Panc1 (cell line): ENCODE results near the gene GBP5. TPM values are rescaled to one million over a fixed set of nuclear protein-coding genes. Genes with fewer than 3 reads are reported as not detected.

ENCODE experiments used
- ATAC-seq: fragments of 200-7000 bp; cut with Tn5 transposase; 2 replicates; pipeline ENCODE4 v1.9.1; 2020; ENCODE audit warnings: mild to moderate bottlenecking, moderate library complexity
- BruUV-seq: library from RNA; stranded (reverse); fragments of 400-500 nt; replicated peaks from 2 replicates; lab custom pipeline; 2021; lab: Mats Ljungman, UMichigan
- CTCF ChIA-PET: fragments of 300-600 bp; sonication (Branson Sonifier 250); formaldehyde crosslinking; loops from one replicate; lab custom pipeline; 2022; ENCODE audit warnings: antibody characterized with exemption; lab: Charles Lee
- POLR2A ChIA-PET: fragments of 300-600 bp; sonication (Branson Sonifier 250); formaldehyde crosslinking; loops from one replicate; lab custom pipeline; 2022; ENCODE audit warnings: antibody characterized with exemption; lab: Charles Lee
- DNase-seq: peaks from one replicate; pipeline ENCODE4 v3.0.0-alpha.2; 2010; ENCODE audit warnings: low read depth, low spot score
- H3K27ac ChIP-seq: 2 replicates; pipeline ENCODE4 v1.5.1; 2011; ENCODE audit warnings: mild to moderate bottlenecking, low read length, inconsistent platforms
- H3K27me3 ChIP-seq: fragments of 200-500 bp; sonication (Bioruptor generic); 2 replicates; pipeline ENCODE4 v1.6.0; 2014; ENCODE audit warnings: low read length, inconsistent platforms; ENCODE audit not compliant: control insufficient read depth, insufficient read depth
- H3K36me3 ChIP-seq: fragments of 200-500 bp; sonication (Bioruptor generic); 2 replicates; pipeline ENCODE4 v1.5.1; 2014; ENCODE audit warnings: inconsistent platforms, mild to moderate bottlenecking, low read length, moderate library complexity; ENCODE audit not compliant: control insufficient read depth, insufficient read depth
- H3K4me1 ChIP-seq: 2 replicates; pipeline ENCODE4 v1.5.1; 2011; ENCODE audit warnings: inconsistent platforms, mild to moderate bottlenecking, low read length, moderate library complexity; ENCODE audit not compliant: control insufficient read depth, insufficient read depth
- H3K4me3 ChIP-seq, 2 experiments: 2 replicates each; pipeline ENCODE4 v1.5.1; 2011 to 2012; ENCODE audit warnings: low read depth in 2 of 2, low read length in 2 of 2, mild to moderate bottlenecking in 2 of 2, inconsistent platforms in 1 of 2, moderate library complexity in 1 of 2
- H3K9me3 ChIP-seq: fragments of 200-500 bp; sonication (Bioruptor generic); 2 replicates; pipeline ENCODE4 v1.5.1; 2014; ENCODE audit warnings: low read depth, mild to moderate bottlenecking, inconsistent platforms, low read length, moderate library complexity; ENCODE audit not compliant: control insufficient read depth, insufficient read depth
- POLR2AphosphoS5 ChIP-seq: IDR thresholded peaks from 2 replicates; pipeline ENCODE4 v1.6.1; 2012; ENCODE audit warnings: mild to moderate bottlenecking, low read depth, low read length, moderate library complexity
- SIN3A ChIP-seq: IDR thresholded peaks from 2 replicates; pipeline ENCODE4 v1.6.1; 2012; ENCODE audit warnings: low read depth, mild to moderate bottlenecking, low read length, moderate library complexity, borderline replicate concordance; ENCODE audit not compliant: insufficient read depth
- TCF7L2 ChIP-seq: IDR thresholded peaks from 2 replicates; pipeline ENCODE4 v1.6.1; 2011; ENCODE audit warnings: mild to moderate bottlenecking, low read depth, low read length, inconsistent platforms
- in situ Hi-C: cut with HindIII; loops from 2 replicates; pipeline ENCODE4 v1.10.0; 2016; ENCODE audit warnings: low sequenced_read_pairs, low pct_unique_long_range_greater_than_20kb
- intact Hi-C: fragments of 100-400 bp; cut with micrococcal nuclease; formaldehyde crosslinking; loops from one replicate; pipeline ENCODE4 v1.10.0; 2022; ENCODE audit not compliant: unreplicated experiment
- total RNA-seq: library from RNA; stranded (reverse); gene quantifications from one replicate; pipeline ENCODE4 v1.2.1, GENCODE V29; 2021; ENCODE audit not compliant: unreplicated experiment
- TF ChIP-seq, protein P1 (sequence below): fragments of 450-650 bp; IDR thresholded peaks from 2 replicates; pipeline ENCODE4 v1.5.1; 2017; ENCODE audit warnings: mild to moderate bottlenecking
- TF ChIP-seq, protein P2 (sequence below), 2 experiments: IDR thresholded peaks; 2 replicates each; pipeline ENCODE4 v1.6.1; 2011 to 2012; ENCODE audit warnings: low read depth in 2 of 2, control low read depth in 1 of 2, low read length in 1 of 2, mild to moderate bottlenecking in 1 of 2, moderate library complexity in 1 of 2; ENCODE audit not compliant: insufficient read depth in 1 of 2

GBP5 gene
- total RNA-seq, 1 experiment from 2014 or later, result 0.10 TPM

DNA sequence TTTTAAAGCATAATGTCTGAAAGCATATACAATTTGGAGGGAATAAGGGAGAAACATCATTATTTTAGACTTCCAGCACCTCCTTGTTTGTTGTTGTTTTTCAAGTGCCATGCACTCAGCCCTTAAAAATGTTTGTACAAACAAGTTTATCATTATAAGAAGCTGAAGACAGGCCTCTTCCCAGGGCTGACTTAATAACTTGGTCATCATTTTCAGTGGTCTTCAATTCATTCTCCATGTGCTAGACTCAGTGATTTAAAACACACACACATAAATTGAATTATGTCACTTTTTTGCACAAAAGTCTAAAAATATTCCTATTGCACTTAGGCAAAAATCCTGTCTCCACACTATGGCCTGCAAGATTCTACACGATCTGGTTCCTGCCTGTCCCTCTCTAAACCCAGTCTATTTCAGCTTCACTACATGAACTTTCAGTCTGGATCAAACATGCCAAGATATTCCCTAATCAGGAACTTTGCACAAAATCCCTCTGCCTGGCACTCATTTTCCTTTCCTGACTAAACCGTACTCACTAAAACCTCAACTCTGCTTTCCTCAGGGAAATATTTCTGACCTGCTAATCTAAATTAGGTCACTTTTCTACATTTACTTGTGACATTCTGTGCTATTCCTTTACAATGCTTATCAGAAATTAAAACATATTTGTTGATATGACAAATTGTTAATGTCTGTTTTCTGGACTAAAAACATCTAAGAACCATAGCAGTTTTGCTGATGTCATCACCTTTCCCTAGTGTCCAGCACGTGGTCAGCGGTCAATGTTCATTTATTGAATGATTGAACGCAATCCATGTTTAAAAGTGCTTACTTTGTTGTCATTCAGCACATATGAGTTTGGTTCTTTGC, 14.8 kb upstream of the GBP5 start:
- no peaks in the 10 kb centered on the region for H3K36me3 ChIP-seq
- H3K4me1 ChIP-seq, result no peaks in the 10 kb centered on the region
- in situ Hi-C loops, result no loop called here
- no peak overlapping the region for H3K27ac ChIP-seq
- no peaks in the 10 kb centered on the region for H3K27me3 ChIP-seq
- no peak for ATAC-seq
- no peaks in the 10 kb centered on the region for H3K9me3 ChIP-seq
- TF ChIP-seq, protein P1, sequence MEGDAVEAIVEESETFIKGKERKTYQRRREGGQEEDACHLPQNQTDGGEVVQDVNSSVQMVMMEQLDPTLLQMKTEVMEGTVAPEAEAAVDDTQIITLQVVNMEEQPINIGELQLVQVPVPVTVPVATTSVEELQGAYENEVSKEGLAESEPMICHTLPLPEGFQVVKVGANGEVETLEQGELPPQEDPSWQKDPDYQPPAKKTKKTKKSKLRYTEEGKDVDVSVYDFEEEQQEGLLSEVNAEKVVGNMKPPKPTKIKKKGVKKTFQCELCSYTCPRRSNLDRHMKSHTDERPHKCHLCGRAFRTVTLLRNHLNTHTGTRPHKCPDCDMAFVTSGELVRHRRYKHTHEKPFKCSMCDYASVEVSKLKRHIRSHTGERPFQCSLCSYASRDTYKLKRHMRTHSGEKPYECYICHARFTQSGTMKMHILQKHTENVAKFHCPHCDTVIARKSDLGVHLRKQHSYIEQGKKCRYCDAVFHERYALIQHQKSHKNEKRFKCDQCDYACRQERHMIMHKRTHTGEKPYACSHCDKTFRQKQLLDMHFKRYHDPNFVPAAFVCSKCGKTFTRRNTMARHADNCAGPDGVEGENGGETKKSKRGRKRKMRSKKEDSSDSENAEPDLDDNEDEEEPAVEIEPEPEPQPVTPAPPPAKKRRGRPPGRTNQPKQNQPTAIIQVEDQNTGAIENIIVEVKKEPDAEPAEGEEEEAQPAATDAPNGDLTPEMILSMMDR, result no peak
- DNase-seq, result no peak
- no peak overlapping the region for H3K4me3 ChIP-seq
- intact Hi-C loops, result no loop called here
- ChIA-PET POLR2A (no interaction called here), CTCF (interaction anchor here (0.5 kb wide), 1 partner anchor 14 kb away, joined by 4 read pairs; no protein-coding TSS in a partner anchor)
- BruUV-seq, result no TSS peak

DNA sequence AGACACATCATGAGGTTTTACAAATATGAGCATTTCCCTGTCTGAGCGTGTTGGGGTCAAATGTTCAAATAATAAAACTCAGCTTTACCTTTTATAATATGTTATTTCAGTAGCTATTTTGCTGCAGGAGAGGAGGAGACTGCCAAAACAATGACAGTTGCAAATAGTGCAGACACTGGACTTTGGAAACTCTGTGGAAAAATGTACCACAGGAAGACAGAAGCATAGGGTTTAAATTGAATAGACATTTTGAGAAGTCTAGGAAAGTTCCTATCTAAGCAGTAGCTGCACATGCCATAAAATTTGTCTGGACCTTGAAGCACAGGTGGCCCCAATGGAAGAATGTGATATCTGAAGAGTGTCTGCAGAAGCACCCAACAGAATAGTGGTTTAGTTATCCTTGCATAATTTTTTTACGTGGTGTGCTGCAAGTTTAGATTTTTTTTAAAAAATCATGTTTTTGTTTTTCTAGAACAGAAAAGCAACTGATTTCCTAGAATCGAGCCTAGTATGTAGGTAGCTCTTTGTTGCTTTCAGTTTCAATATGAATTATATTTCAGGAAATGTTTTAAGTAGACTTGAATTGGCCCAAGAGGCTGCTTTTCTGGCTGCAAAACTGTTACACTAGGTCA, 14.0 kb upstream of the GBP5 start:
- DNase-seq (no peak), ATAC-seq (no peak)
- CTCF ChIA-PET, result interaction anchor here (0.5 kb wide), 1 partner anchor 13 kb away, joined by 4 read pairs; no protein-coding TSS in a partner anchor
- TF ChIP-seq TCF7L2 (no peak), POLR2AphosphoS5 (no peak), SIN3A (no peak)
- TF ChIP-seq, protein P2, sequence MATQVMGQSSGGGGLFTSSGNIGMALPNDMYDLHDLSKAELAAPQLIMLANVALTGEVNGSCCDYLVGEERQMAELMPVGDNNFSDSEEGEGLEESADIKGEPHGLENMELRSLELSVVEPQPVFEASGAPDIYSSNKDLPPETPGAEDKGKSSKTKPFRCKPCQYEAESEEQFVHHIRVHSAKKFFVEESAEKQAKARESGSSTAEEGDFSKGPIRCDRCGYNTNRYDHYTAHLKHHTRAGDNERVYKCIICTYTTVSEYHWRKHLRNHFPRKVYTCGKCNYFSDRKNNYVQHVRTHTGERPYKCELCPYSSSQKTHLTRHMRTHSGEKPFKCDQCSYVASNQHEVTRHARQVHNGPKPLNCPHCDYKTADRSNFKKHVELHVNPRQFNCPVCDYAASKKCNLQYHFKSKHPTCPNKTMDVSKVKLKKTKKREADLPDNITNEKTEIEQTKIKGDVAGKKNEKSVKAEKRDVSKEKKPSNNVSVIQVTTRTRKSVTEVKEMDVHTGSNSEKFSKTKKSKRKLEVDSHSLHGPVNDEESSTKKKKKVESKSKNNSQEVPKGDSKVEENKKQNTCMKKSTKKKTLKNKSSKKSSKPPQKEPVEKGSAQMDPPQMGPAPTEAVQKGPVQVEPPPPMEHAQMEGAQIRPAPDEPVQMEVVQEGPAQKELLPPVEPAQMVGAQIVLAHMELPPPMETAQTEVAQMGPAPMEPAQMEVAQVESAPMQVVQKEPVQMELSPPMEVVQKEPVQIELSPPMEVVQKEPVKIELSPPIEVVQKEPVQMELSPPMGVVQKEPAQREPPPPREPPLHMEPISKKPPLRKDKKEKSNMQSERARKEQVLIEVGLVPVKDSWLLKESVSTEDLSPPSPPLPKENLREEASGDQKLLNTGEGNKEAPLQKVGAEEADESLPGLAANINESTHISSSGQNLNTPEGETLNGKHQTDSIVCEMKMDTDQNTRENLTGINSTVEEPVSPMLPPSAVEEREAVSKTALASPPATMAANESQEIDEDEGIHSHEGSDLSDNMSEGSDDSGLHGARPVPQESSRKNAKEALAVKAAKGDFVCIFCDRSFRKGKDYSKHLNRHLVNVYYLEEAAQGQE (IDR thresholded peaks at IDR 0.05; ENCODE audit: insufficient read depth in 1 of 2, low read depth in 2 of 2, low read length in 1 of 2), result no peak
- TF ChIP-seq, protein P1, result no peak
- POLR2A ChIA-PET, result no interaction called here
- H3K36me3 ChIP-seq, result no peaks in the 10 kb centered on the region
- no TSS peak for BruUV-seq
- no peak overlapping the region for H3K4me3 ChIP-seq
- no peaks in the 10 kb centered on the region for H3K27me3 ChIP-seq
- no peaks in the 10 kb centered on the region for H3K9me3 ChIP-seq
- in situ Hi-C loops (no loop called here), intact Hi-C loops (no loop called here)
- H3K27ac ChIP-seq, result no peak overlapping the region
- no peaks in the 10 kb centered on the region for H3K4me1 ChIP-seq
